Activated CD8-positive, alpha-beta T cell treated with anti-CD3 and anti-CD28 coated beads, Interleukin-2, amount 10 ng/mL, durations not matched to agents 7 days and 5 days (primary cell): Measurements from ENCODE around the gene NDRG4. TPM values are rescaled to one million over a fixed set of nuclear protein-coding genes. Genes with fewer than 3 reads are reported as not detected.

Experiments
- ATAC-seq: fragments of 150-1000 bp; cut with Tn5 transposase; one replicate; pipeline ENCODE4 v1.10.0; 2021; ENCODE audit warnings: moderate library complexity
- CTCF ChIA-PET: fragments of 350-600 bp; sonication (Branson Sonifier 250); formaldehyde crosslinking; loops from one replicate; lab custom pipeline; 2021; ENCODE audit warnings: antibody characterized with exemption; lab: Charles Lee
- POLR2A ChIA-PET: fragments of 350-600 bp; sonication (Branson Sonifier 250); formaldehyde crosslinking; loops from one replicate; lab custom pipeline; 2021; ENCODE audit warnings: antibody characterized with exemption; lab: Charles Lee
- DNase-seq: peaks from one replicate; pipeline ENCODE4 v3.0.0-alpha.2; 2020
- H3K27ac Mint-ChIP-seq: one replicate; pipeline ENCODE4 v1.8.0; 2021; ENCODE audit warnings: mild to moderate bottlenecking, mixed read lengths
- H3K27me3 Mint-ChIP-seq: one replicate; pipeline ENCODE4 v1.8.0; 2021; ENCODE audit warnings: low read depth, mixed read lengths
- H3K36me3 Mint-ChIP-seq: one replicate; pipeline ENCODE4 v1.8.0; 2021; ENCODE audit warnings: low read depth, mixed read lengths
- H3K4me1 Mint-ChIP-seq: one replicate; pipeline ENCODE4 v1.8.0; 2021; ENCODE audit warnings: low read depth, mixed read lengths
- H3K4me3 Mint-ChIP-seq: one replicate; pipeline ENCODE4 v1.8.0; 2021; ENCODE audit warnings: mild to moderate bottlenecking, mixed read lengths
- H3K9me3 Mint-ChIP-seq: one replicate; pipeline ENCODE4 v1.8.0; 2022; ENCODE audit warnings: mixed read lengths; ENCODE audit not compliant: insufficient read depth
- total RNA-seq, 2 experiments: library from RNA; stranded (reverse); gene quantifications; one replicate each; pipeline ENCODE4 v1.2.3, GENCODE V29; 2021

NDRG4 gene
- total RNA-seq, 2 experiments from 2014 or later = not detected

DNA sequence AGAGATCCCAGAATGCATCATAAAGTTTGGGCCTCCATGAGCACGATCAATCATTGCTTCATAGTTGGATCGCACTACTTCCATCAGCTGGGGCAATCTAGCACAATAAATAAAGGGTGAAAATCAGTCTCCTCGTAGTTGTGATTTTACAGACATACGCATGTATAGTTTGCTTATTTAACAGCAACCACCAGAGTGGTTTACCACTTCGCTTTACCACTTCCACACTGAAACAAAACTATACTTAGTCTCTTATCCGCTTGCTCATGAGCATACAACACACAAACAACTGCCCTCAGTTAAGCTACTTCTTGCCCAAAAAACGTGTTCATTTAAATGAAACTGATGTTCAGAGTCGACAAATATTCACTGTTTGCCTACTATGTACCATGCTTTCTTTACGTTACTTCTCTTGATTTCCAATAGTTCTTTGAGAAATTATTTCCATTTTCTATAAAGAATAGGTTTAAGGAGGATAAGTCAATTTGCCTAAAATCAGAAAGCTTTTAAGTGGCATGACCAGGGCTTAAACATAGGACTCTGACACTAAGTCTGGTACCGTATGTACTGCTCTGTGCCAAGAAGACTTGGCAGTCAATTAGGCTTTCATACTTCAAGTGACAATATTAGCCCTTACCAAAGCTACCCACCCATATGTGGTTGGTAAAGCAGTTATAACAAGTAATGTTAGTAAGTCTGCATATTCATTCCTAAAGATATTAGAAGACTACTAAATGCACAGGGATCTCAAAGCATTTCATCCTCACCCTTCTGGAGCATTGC is 37.4 kb downstream of the NDRG4 start:
- Mint-ChIP-seq H3K36me3 (peaks cover 84% of the 10 kb centered on the region), H3K4me1 (peaks cover 18% of the 10 kb centered on the region), H3K9me3 (no peaks in the 10 kb centered on the region), H3K4me3 (no peak overlapping the region), H3K27me3 (no peaks in the 10 kb centered on the region), H3K27ac (no peak overlapping the region)
- POLR2A ChIA-PET = interaction anchor here (1.1 kb wide), 1 partner anchor 16 kb away, joined by 3 read pairs; no protein-coding TSS in a partner anchor
- DNase-seq = no peak
- CTCF ChIA-PET = no interaction called here
- no peak for ATAC-seq

DNA sequence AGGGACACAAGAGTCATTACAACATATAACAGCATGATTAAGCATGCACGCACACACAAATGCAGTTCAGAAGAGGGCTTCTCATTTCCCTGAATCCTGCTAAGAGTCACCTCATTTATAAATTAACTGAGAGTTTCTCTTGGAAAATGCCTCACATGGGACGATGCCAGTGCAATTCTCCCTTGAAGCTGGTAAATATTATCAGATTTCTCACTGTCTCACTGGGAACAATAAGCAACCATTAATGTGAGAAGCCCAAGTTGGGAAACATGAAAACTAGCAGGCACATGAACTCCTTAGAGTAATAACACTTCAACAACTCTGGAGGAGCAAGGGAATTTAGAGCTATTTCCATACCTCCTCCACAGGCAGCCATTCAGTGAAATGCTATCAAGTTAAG is 41.8 kb downstream of the NDRG4 start:
- no peak for ATAC-seq
- ChIA-PET POLR2A (interaction anchor here (1.1 kb wide), 1 partner anchor 62 kb away, joined by 4 read pairs; no protein-coding TSS in a partner anchor), CTCF (interaction anchor here (1.1 kb wide), 1 partner anchor 86 kb away, joined by 4 read pairs; no protein-coding TSS in a partner anchor)
- H3K4me3 Mint-ChIP-seq = no peak overlapping the region
- no peaks in the 10 kb centered on the region for H3K9me3 Mint-ChIP-seq
- no peak overlapping the region for H3K27ac Mint-ChIP-seq
- H3K36me3 Mint-ChIP-seq = peaks cover 80% of the 10 kb centered on the region
- DNase-seq = no peak
- peaks cover 16% of the 10 kb centered on the region for H3K4me1 Mint-ChIP-seq
- H3K27me3 Mint-ChIP-seq = no peaks in the 10 kb centered on the region

GRCh38 chr16:58542291-58542690 is 42.3 kb downstream of the NDRG4 start:
- ATAC-seq (no peak), DNase-seq (no peak)
- CTCF ChIA-PET = interaction anchor here (1.1 kb wide), 1 partner anchor 85 kb away, joined by 4 read pairs; no protein-coding TSS in a partner anchor
- H3K27ac Mint-ChIP-seq = no peak overlapping the region
- peaks cover 10% of the 10 kb centered on the region for H3K4me1 Mint-ChIP-seq
- no peak overlapping the region for H3K4me3 Mint-ChIP-seq
- peaks cover 80% of the 10 kb centered on the region for H3K36me3 Mint-ChIP-seq
- H3K27me3 Mint-ChIP-seq = no peaks in the 10 kb centered on the region
- POLR2A ChIA-PET = interaction anchor here (1.1 kb wide), 1 partner anchor 61 kb away, joined by 4 read pairs; no protein-coding TSS in a partner anchor
- H3K9me3 Mint-ChIP-seq = no peaks in the 10 kb centered on the region

DNA sequence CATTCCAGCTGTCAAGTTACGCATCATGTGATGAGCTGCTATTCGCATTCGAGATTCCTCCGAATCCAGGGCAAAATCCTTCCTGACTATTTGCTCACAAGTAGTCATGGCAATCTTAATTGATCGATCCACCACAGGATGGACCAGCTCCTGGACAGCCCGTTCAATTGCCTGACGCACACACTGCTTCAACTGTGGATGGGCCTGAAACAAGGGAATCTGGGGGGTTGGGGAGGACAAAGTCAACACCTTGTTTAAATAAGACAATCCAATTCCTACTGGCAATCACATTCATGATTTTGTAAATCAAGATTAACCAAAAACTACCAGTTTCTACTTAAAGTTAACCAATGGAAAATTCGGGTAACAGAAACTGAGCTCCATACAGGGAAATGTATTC is 43.7 kb downstream of the NDRG4 start:
- H3K9me3 Mint-ChIP-seq = no peaks in the 10 kb centered on the region
- H3K27me3 Mint-ChIP-seq = no peaks in the 10 kb centered on the region
- H3K27ac Mint-ChIP-seq = no peak overlapping the region
- H3K4me3 Mint-ChIP-seq = no peak overlapping the region
- no peaks in the 10 kb centered on the region for H3K4me1 Mint-ChIP-seq
- DNase-seq = no peak
- CTCF ChIA-PET = no interaction called here
- peaks cover 77% of the 10 kb centered on the region for H3K36me3 Mint-ChIP-seq
- POLR2A ChIA-PET = no interaction called here
- ATAC-seq = no peak

GRCh38 chr16:58548378-58548777 is 48.4 kb downstream of the NDRG4 start:
- H3K27ac Mint-ChIP-seq = no peak overlapping the region
- H3K4me3 Mint-ChIP-seq = no peak overlapping the region
- ChIA-PET CTCF (interaction anchor here (1.4 kb wide), 1 partner anchor 23 kb away, joined by 3 read pairs; no protein-coding TSS in a partner anchor), POLR2A (no interaction called here)
- H3K36me3 Mint-ChIP-seq = peaks cover 69% of the 10 kb centered on the region
- ATAC-seq (no peak), DNase-seq (no peak)
- H3K9me3 Mint-ChIP-seq = no peaks in the 10 kb centered on the region
- H3K4me1 Mint-ChIP-seq = no peaks in the 10 kb centered on the region
- no peaks in the 10 kb centered on the region for H3K27me3 Mint-ChIP-seq

- DNase-seq = no peak
- Mint-ChIP-seq H3K9me3 (no peaks in the 10 kb centered on the region), H3K27ac (no peak overlapping the region), H3K4me1 (no peaks in the 10 kb centered on the region), H3K4me3 (no peak overlapping the region), H3K27me3 (no peaks in the 10 kb centered on the region), H3K36me3 (peaks cover 72% of the 10 kb centered on the region)
- ATAC-seq = no peak
- POLR2A ChIA-PET = interaction anchor here (0.6 kb wide), 2 partner anchors 23 to 46 kb away, joined by 3 read pairs; no protein-coding TSS in a partner anchor
- CTCF ChIA-PET = interaction anchor here (0.9 kb wide), 1 partner anchor 181 kb away, joined by 3 read pairs; no protein-coding TSS in a partner anchor
These were observed 51.6 kb downstream of the NDRG4 start for GRCh38 chr16:58551496-58551895.

- H3K36me3 Mint-ChIP-seq = peaks cover 61% of the 10 kb centered on the region
- POLR2A ChIA-PET = no interaction called here
- no peak for DNase-seq
These were observed 56.7 kb downstream of the NDRG4 start for GRCh38 chr16:58556678-58557077.

More at GRCh38 chr16:58556678-58557077, 56.7 kb downstream of the NDRG4 start:
- Mint-ChIP-seq H3K27me3 (no peaks in the 10 kb centered on the region), H3K9me3 (no peaks in the 10 kb centered on the region), H3K4me3 (no peak overlapping the region), H3K4me1 (no peaks in the 10 kb centered on the region), H3K27ac (no peak overlapping the region)
- ATAC-seq = no peak
- CTCF ChIA-PET = no interaction called here

Other genes starting within 250 kb of the NDRG4 start
- not detected for gene PRSS54, start 205.1 kb upstream of the NDRG4 start, total RNA-seq
- gene GINS3, start 107.7 kb upstream of the NDRG4 start, total RNA-seq = 10 to 100 TPM; 16.3 to 18.0 TPM
- 10 to 100 TPM; 16.0 to 16.9 TPM for gene SETD6, start 15.4 kb downstream of the NDRG4 start, total RNA-seq
- 100 to 1,000 TPM; 262 TPM for gene CNOT1, start 129.7 kb downstream of the NDRG4 start, total RNA-seq
- gene SLC38A7, start 184.6 kb downstream of the NDRG4 start, total RNA-seq = 10 to 100 TPM in 1 of 2 experiments, 1 to 10 TPM in 1; 9.9 to 10.3 TPM
- gene GOT2, start 234.2 kb downstream of the NDRG4 start, total RNA-seq = 10 to 100 TPM; 91.8 to 96.4 TPM